Astrocyte of the spinal cord (primary cell): ENCODE data around the gene METRNL.
"Not testable (repeated sequence)": the region's sequence is repeated elsewhere in the genome, so short reads cannot be mapped to it uniquely, and the experiment has no call there.

ENCODE experiments used
- DNase-seq: peaks from one replicate; pipeline ENCODE4 v3.0.0; 2011; ENCODE audit warnings: low read depth, low spot score
- H3K4me3 ChIP-seq: 2 replicates; pipeline ENCODE4 v1.5.1; 2011; ENCODE audit warnings: low read depth, mild to moderate bottlenecking, low read length, moderate library complexity
- CTCF ChIP-seq: IDR thresholded peaks from 2 replicates; pipeline ENCODE4 v1.5.1; 2012; ENCODE audit warnings: low read depth, mild to moderate bottlenecking, low read length, inconsistent platforms
- in situ Hi-C: cut with HindIII; loops from 2 replicates; pipeline ENCODE4 v1.10.0; 2017; ENCODE audit warnings: low sequenced_read_pairs

METRNL gene

GRCh38 chr17:83079352-83079747 is at the start of gene METRNL:
METRNL (plus strand) TSS chr17:83079609; CDS start chr17:83079816, 207 bp downstream.
- H3K4me3 ChIP-seq: peak within 1 kb of the TSS; percentile 52
- peak; percentile 63 for DNase-seq
- no peak for TF ChIP-seq CTCF
- in situ Hi-C loops: no loop called here

GRCh38 chr17:83030432-83030831 is 49.0 kb upstream of the METRNL start:
- H3K4me3 ChIP-seq: no peak overlapping the region
- no peak for DNase-seq
- TF ChIP-seq CTCF: no peak
- in situ Hi-C loops: no loop called here

GRCh38 chr17:83031321-83031945 is 48.0 kb upstream of the METRNL start:
- no peak for DNase-seq
- H3K4me3 ChIP-seq: no peak overlapping the region
- in situ Hi-C loops: no loop called here
- TF ChIP-seq CTCF: no peak

GRCh38 chr17:83031946-83032451 is 47.4 kb upstream of the METRNL start:
- DNase-seq, in situ Hi-C loops, H3K4me3 ChIP-seq: not testable (repeated sequence)

GRCh38 chr17:83032781-83033180 is 46.6 kb upstream of the METRNL start:
- no peak for TF ChIP-seq CTCF
- in situ Hi-C loops: no loop called here
- no peak for DNase-seq

GRCh38 chr17:83034525-83034924 is 44.9 kb upstream of the METRNL start:
- H3K4me3 ChIP-seq: no peak overlapping the region
- no peak for DNase-seq
- in situ Hi-C loops: no loop called here
- no peak for TF ChIP-seq CTCF

More at GRCh38 chr17:83032781-83033180, 46.6 kb upstream of the METRNL start:
- H3K4me3 ChIP-seq: no peak overlapping the region

GRCh38 chr17:83035722-83036121 is 43.7 kb upstream of the METRNL start:
- in situ Hi-C loops: no loop called here
- no peak for DNase-seq
- no peak overlapping the region for H3K4me3 ChIP-seq
- TF ChIP-seq CTCF: no peak
